NCI-H1105 treated with DMSO at 0.1 percent for 48 hours (cell line): Measurements from ENCODE around the gene CANX.
A peak's percentile ranks its signal among the peaks of the same experiment; 100 is the strongest.
"Not testable (repeated sequence)": the region's sequence is repeated elsewhere in the genome, so short reads cannot be mapped to it uniquely, and the experiment has no call there.

Experiments used
- DNase-seq: peaks from one replicate; lab custom pipeline; 2025; lab: John Stamatoyannopoulos, UW

CANX gene, protein sequence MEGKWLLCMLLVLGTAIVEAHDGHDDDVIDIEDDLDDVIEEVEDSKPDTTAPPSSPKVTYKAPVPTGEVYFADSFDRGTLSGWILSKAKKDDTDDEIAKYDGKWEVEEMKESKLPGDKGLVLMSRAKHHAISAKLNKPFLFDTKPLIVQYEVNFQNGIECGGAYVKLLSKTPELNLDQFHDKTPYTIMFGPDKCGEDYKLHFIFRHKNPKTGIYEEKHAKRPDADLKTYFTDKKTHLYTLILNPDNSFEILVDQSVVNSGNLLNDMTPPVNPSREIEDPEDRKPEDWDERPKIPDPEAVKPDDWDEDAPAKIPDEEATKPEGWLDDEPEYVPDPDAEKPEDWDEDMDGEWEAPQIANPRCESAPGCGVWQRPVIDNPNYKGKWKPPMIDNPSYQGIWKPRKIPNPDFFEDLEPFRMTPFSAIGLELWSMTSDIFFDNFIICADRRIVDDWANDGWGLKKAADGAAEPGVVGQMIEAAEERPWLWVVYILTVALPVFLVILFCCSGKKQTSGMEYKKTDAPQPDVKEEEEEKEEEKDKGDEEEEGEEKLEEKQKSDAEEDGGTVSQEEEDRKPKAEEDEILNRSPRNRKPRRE

GRCh38 chr5:179698935-179699615 is at the start of gene CANX:
Gene CANX, plus strand, starts transcription at chr5:179698967. Its CDS starts 6,715 bp downstream, at chr5:179705682.
- DNase-seq: no peak

DNA sequence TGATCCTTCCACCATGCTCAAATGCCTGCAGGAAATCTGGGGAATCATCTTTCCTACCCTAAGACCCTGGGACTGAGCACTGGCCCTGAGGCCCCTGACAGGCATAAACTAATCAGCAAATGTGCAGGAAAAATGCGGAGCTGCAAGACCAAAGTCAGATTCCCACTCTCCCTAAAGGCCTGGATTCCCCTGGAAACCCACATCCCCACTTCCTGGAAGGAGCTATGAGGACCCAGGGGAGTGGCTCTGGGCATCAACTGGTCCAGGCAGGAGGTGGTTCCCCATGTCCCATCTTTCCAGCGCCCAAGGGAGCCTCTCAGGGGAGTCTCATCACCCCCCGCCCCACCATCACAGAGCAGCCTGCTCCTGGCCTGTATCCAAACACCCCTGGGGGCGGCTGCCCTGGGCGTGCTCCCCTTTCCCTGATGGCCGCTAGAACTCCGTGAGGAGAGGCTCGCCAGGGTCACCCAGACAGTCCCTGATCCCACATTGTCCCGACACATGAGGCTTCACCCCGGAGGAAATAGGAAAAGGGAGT is 49.5 kb upstream of the CANX start:
- DNase-seq: not testable (repeated sequence)

DNA sequence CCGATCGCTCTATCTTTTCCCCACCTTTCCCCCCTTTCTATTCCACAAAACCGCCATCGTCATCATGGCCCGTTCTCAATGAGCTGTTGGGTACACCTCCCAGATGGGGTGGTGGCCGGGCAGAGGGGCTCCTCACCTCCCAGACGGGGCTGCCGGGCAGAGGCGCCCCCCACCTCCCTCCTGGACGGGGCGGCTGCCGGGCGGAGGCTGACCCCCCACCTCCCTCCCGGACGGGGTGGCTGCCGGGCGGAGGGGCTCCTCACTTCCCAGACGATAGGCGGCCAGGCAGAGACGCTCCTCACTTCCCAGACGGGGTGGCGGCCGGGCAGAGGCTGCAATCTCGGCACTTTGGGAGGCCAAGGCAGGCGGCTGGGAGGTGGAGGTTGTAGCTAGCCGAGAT is 48.5 kb upstream of the CANX start:
- DNase-seq: not testable (repeated sequence)

GRCh38 chr5:179653135-179653534 is 45.6 kb upstream of the CANX start:
- not testable (repeated sequence) for DNase-seq

DNA sequence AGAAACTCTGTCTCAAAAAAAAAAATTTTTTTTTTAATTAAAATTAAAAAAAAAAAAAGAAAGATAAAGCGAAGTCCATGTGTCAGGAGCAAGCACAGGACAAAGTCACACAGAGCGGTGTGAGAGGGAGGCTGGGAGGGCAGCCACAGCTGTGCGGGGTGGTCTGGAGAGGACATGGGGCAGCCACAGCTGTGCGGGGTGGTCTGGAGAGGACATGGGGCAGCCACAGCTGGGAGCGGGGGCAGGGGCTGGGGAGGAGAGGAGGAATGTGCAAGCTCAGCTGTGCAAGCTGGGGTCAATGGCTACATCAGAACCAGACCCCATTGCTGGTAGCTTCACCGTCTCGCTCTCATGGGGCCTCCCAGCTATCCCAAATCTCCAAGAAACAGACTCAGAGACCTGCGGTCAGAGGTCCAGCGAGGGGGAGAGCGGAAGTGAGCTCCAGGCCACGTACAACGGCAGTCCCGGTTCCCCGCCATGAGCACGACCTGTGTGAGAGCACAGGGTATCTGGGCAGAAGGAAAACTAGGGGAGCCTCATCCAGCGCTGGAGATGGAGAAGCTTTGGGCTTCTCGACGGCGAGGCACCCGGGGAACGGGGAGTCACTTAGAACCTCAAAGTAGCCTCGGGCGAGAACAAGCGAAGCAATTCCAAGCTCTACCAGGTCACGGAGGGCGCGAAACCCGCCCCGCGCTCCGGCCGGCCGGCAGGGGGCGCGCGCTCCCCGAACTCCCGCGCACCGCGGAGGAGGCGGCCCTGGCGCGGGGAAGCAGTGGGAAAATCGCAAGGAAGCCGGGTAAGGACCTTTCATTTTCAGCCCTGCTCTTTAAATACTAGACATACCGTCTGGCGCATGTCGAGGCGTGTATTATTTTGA is 41.2 kb upstream of the CANX start:
- not testable (repeated sequence) for DNase-seq

- not testable (repeated sequence) for DNase-seq
Measured at GRCh38 chr5:179658179-179658856, 40.4 kb upstream of the CANX start.

GRCh38 chr5:179661647-179662046 is 37.1 kb upstream of the CANX start:
- DNase-seq: not testable (repeated sequence)

DNA sequence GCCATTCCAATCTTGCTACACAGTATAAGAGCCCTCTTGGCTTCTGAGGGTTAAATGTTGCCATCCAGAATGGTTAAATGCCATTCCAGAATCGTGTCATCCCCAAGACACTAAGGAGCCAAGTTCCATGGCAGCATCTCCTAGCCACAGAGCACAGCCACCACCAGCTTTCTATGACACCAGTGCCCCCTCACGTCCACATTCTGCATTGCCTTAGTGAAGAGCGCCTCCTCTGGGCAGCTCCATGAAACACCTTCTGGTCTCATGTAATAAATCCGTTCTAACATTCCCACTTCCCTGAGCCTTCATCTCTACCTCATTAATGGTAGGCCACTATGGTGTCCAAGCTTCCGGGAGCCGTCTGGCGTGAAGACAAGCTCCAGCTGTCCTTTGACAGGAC is 30.4 kb upstream of the CANX start:
- DNase-seq: no peak

DNA sequence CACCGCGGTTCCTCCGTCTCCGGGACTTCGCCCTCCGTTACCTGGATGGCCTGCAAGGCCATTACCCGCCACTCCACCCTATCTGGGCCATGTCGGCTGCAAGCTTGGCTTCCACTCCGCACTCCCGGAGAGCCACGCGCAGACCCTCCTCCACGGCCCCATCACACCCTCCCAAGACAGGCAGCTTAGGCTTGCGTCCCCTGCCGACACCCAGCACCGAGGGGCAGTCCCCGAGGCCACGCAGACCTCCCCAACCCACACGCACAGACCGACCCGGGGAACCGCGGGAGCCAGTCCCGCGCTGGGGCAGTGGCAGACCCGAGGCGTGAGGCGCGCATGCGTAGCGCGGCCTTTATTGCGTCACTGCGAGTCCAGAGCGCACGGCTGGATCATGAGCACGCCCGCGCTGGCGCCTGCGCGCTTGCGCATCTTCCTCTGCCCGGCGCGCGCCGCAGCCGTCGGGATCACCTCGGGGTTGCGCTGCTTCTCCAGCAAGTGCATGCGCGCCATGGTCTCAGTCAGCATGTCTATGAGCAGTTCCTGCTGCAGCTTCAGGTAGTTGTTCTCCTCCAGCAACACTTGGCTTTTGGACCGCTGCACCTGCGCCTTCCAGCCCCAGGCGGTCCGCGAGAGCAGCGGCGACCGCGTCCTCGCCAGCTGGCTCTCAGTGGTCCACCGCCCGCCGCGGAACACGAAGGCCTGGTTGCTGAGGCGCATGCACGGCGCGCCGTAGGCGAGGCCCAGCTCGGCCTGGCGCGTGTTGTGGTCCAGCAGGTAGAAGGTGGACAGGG is 20.3 kb upstream of the CANX start:
- DNase-seq: peak; percentile 82

DNA sequence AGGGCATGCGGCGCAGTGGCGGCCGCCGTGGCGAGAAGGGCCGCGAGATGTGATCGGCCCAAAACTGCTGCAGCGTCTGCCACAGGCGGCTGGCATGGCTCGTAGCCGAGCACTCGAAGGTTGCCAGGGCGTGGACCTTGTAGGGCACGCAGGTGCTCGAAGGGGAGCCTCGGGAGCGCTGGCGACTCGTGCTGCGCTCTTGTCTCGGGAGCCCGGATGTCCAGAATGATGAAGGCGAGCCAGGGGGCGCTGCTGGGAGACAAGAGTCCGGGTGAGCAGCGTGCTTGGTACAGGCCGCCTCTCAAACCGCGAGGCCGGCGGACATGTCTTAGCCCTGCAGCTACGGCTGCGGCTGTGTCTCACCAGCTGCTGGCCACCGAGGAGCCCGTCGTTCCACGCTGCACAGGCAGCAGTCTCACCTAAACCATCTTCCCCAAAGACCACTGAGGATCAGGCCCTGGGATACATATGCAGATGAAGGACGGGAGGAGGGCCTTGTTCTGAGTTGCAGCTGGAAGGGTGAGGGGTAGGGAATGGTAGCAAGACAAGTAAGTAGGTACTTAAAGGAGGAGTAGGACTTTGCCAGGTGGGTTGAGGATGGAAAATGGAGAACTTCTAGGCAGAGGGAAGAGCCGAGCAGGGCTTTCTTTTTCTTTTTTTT is 19.6 kb upstream of the CANX start:
- DNase-seq: peak; percentile 12

GRCh38 chr5:179680014-179680779 is 18.6 kb upstream of the CANX start:
- DNase-seq: no peak

DNA sequence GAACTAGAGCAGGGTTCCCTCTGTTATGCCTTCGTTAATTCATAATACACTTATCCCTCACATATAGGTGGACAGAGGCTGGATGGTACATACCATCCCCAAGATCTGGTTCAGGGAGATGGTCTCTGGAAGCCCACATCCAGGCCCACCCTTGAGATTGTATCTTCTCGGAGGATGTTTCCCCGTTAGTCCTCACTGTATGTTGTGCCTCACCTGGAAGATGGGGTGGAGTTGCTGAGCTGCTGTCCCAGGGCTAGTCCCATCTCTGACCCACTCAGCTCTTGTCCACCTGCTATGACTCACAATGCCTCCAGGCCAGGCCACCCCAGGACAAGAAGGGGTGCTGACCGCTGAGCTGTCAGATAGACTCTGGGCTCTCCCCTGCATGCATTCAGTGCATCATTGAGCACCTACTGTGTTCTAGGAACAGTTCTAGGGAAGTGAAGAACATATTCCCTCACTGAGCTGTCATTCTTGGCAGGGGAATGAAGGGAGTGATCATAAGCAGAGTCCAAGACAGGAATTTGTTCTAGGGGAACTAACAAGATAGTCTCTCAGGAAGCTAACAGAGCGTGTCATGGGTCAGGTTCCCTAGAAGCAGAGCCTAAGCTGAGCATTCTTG is 17.9 kb upstream of the CANX start, which contains the start of gene CBY3:
Gene CBY3, minus strand, starts transcription at position 255 of the 622 bp plus-strand sequence. Its CDS starts 116 bp downstream, at position 139.
- DNase-seq: no peak

GRCh38 chr5:179689212-179689611 is 9.6 kb upstream of the CANX start:
- not testable (repeated sequence) for DNase-seq

DNA sequence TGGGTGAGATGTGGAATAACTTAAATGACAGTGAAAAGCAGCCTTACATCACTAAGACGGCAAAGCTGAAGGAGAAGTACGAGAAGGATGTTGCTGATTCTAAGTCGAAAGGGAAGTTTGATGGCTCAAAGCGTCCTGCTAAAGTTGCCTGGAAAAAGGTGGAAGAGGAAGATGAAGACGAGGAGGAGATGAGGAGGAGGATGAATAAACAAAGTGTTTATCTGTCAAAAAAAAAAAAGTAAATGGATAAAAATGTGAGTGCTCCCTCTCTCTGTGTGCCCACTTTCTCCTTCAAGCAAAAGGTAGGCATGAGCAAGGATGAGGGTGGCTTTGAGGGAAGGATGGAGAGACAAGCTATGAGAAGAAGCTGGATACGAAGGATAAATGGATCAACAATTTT is 4.2 kb upstream of the CANX start:
- no peak for DNase-seq

DNA sequence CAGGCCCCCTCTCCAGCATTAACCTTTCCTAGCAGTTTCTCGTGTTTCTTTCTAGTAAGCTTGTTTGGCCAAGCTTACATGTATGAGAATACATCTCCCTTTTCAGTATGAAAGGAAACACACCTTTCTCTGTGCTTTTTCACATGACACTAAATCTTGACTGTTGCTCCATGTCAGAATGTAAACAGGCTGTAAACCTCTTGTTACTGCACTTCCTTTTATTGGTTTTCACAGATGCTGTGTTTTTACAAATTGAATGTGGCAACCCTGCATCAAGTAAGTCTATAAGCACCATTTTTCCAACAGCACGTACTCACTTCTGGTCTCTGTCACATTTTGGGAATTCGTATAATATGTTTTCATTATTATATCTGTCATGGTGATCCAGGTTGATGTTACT is 2.2 kb upstream of the CANX start:
- DNase-seq: no peak

GRCh38 chr5:179697108-179697507 is 1.7 kb upstream of the CANX start:
- no peak for DNase-seq

DNA sequence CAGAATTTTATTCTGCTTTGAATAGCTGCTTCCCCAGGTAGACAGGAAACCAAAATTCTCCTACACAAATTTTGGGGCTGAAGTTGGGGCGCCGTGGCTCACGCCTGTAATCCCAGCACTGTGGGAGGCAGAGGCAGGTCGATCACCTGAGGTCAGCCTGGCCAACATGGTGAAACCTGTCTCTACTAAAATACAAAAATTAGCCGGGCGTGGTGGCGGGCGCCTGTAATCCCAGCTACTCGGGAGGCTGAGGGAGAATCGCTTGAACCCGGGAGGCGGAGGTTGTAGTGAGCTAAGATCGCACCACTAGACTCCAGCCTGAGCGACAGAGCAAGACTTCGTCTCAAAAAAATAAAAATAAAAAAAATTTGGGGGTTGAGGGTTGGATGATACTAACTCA is 1.2 kb upstream of the CANX start:
- DNase-seq: not testable (repeated sequence)
